GM12875 (cell line): ENCODE data around the gene MDFIC.
"Not testable (repeated sequence)": the region's sequence is repeated elsewhere in the genome, so short reads cannot be mapped to it uniquely, and the experiment has no call there.

Experiments used
- H3K4me3 ChIP-seq: one replicate; pipeline ENCODE4 v1.5.1; 2011; ENCODE audit warnings: low read depth, low read length, control low read depth
- CTCF ChIP-seq: IDR thresholded peaks from 2 replicates; pipeline ENCODE4 v1.5.1; 2011; ENCODE audit warnings: low read depth, mild to moderate bottlenecking, control low read depth, inconsistent platforms, low read length, moderate library complexity, borderline replicate concordance; ENCODE audit not compliant: insufficient read depth

MDFIC gene

GRCh38 chr7:114922026-114922651, at the start of gene MDFIC:
TSS of gene MDFIC (plus strand) at chr7:114922094. CDS start at chr7:114923034, 940 bp downstream.
- peak within 1 kb of the TSS; percentile 87 for H3K4me3 ChIP-seq
- no peak for TF ChIP-seq CTCF

- no peak for TF ChIP-seq CTCF
- no peak overlapping the region for H3K4me3 ChIP-seq
These were observed 47.7 kb upstream of the MDFIC start for GRCh38 chr7:114874170-114874569.

- H3K4me3 ChIP-seq = no peak overlapping the region
- TF ChIP-seq CTCF = no peak
These were observed 46.7 kb upstream of the MDFIC start for GRCh38 chr7:114875186-114875585.

GRCh38 chr7:114879554-114879953, 42.3 kb upstream of the MDFIC start:
- no peak overlapping the region for H3K4me3 ChIP-seq
- no peak for TF ChIP-seq CTCF

- no peak for TF ChIP-seq CTCF
- no peak overlapping the region for H3K4me3 ChIP-seq
These were observed 36.1 kb upstream of the MDFIC start for GRCh38 chr7:114885836-114886235.

- no peak for TF ChIP-seq CTCF
These were observed 35.7 kb upstream of the MDFIC start for GRCh38 chr7:114886241-114886640.

GRCh38 chr7:114889116-114889515, 32.8 kb upstream of the MDFIC start:
- H3K4me3 ChIP-seq = not testable (repeated sequence)

More at GRCh38 chr7:114886241-114886640, 35.7 kb upstream of the MDFIC start:
- no peak overlapping the region for H3K4me3 ChIP-seq
